Loucy (cell line): ENCODE measurements around the gene SRCIN1.

Source experiments
- EZH2phosphoT487 ChIP-seq: fragments of 200-600 bp; IDR thresholded peaks from 2 replicates; pipeline ENCODE4 v1.6.1; 2018; ENCODE audit warnings: antibody characterized with exemption, mild to moderate bottlenecking, moderate library complexity, borderline replicate concordance
- TF ChIP-seq, protein P1 (sequence below): fragments of 200-600 bp; sonication (generic); conservative IDR thresholded peaks from 2 replicates; pipeline ENCODE4 v1.5.1; 2014; ENCODE audit warnings: mild to moderate bottlenecking, antibody characterized with exemption, low read length

DNA sequence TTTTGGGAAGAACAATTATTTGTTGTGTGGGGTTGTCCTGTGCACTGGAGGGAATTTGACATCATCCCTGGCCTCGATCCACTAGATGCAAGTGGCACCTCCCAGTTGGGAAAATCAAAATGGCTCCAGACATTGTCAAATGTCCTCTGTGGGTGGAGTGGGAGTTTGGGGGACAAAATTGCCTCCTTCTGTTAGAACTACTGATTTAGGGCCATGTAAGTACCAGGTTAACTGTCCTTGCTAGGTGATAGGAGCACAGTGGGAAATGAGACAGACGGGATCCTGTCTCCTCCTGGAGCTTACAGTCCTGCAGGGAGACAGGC, 120.6 kb downstream of the SRCIN1 start:
- TF ChIP-seq, protein P1, sequence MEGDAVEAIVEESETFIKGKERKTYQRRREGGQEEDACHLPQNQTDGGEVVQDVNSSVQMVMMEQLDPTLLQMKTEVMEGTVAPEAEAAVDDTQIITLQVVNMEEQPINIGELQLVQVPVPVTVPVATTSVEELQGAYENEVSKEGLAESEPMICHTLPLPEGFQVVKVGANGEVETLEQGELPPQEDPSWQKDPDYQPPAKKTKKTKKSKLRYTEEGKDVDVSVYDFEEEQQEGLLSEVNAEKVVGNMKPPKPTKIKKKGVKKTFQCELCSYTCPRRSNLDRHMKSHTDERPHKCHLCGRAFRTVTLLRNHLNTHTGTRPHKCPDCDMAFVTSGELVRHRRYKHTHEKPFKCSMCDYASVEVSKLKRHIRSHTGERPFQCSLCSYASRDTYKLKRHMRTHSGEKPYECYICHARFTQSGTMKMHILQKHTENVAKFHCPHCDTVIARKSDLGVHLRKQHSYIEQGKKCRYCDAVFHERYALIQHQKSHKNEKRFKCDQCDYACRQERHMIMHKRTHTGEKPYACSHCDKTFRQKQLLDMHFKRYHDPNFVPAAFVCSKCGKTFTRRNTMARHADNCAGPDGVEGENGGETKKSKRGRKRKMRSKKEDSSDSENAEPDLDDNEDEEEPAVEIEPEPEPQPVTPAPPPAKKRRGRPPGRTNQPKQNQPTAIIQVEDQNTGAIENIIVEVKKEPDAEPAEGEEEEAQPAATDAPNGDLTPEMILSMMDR, result no peak
- TF ChIP-seq EZH2phosphoT487, result no peak
